Testis (tissue), 2 donors: ENCODE data around the gene SMARCC2.

Experiments
- POLR2A ChIP-seq: fragments of 450-650 bp; IDR thresholded peaks from one replicate; pipeline ENCODE4 v1.6.1; 2017; ENCODE audit warnings: antibody characterized with exemption, mild to moderate bottlenecking, moderate library complexity
- TF ChIP-seq, protein P1 (sequence below), 3 experiments: fragments of 450-650 bp in 2 of 3; fragments of 200-600 bp in 1 of 3; sonication (generic) in 1 of 3; IDR thresholded peaks; one replicate each; pipeline ENCODE4 v1.5.1; 2016 to 2019; ENCODE audit warnings: antibody characterized with exemption in 3 of 3, mild to moderate bottlenecking in 2 of 3, moderate library complexity in 1 of 3

- TF ChIP-seq, protein P1, sequence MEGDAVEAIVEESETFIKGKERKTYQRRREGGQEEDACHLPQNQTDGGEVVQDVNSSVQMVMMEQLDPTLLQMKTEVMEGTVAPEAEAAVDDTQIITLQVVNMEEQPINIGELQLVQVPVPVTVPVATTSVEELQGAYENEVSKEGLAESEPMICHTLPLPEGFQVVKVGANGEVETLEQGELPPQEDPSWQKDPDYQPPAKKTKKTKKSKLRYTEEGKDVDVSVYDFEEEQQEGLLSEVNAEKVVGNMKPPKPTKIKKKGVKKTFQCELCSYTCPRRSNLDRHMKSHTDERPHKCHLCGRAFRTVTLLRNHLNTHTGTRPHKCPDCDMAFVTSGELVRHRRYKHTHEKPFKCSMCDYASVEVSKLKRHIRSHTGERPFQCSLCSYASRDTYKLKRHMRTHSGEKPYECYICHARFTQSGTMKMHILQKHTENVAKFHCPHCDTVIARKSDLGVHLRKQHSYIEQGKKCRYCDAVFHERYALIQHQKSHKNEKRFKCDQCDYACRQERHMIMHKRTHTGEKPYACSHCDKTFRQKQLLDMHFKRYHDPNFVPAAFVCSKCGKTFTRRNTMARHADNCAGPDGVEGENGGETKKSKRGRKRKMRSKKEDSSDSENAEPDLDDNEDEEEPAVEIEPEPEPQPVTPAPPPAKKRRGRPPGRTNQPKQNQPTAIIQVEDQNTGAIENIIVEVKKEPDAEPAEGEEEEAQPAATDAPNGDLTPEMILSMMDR (IDR thresholded peaks at IDR 0.05) = no peak
- no peak for TF ChIP-seq POLR2A
Measured at GRCh38 chr12:56198836-56199235, 9.6 kb upstream of the SMARCC2 start.
